DND-41 (cell line): Measurements from ENCODE around the gene RAB3GAP2.

Experiments used
- EZH2 ChIP-seq: IDR thresholded peaks from 3 replicates; pipeline ENCODE4 v1.6.1; 2012; ENCODE audit warnings: borderline replicate concordance, low read depth, mild to moderate bottlenecking, moderate library complexity, low read length, inconsistent platforms; ENCODE audit not compliant: severe bottlenecking
- TF ChIP-seq, protein P1 (sequence below): IDR thresholded peaks from 2 replicates; pipeline ENCODE4 v1.5.1; 2012; ENCODE audit warnings: borderline replicate concordance, low read length, moderate library complexity, mild to moderate bottlenecking; ENCODE audit not compliant: poor library complexity, severe bottlenecking; ENCODE audit errors: extremely low read depth

GRCh38 chr1:220290140-220290761, 18.0 kb upstream of the RAB3GAP2 start:
- no peak for TF ChIP-seq EZH2
- TF ChIP-seq, protein P1, sequence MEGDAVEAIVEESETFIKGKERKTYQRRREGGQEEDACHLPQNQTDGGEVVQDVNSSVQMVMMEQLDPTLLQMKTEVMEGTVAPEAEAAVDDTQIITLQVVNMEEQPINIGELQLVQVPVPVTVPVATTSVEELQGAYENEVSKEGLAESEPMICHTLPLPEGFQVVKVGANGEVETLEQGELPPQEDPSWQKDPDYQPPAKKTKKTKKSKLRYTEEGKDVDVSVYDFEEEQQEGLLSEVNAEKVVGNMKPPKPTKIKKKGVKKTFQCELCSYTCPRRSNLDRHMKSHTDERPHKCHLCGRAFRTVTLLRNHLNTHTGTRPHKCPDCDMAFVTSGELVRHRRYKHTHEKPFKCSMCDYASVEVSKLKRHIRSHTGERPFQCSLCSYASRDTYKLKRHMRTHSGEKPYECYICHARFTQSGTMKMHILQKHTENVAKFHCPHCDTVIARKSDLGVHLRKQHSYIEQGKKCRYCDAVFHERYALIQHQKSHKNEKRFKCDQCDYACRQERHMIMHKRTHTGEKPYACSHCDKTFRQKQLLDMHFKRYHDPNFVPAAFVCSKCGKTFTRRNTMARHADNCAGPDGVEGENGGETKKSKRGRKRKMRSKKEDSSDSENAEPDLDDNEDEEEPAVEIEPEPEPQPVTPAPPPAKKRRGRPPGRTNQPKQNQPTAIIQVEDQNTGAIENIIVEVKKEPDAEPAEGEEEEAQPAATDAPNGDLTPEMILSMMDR: no peak
